HepG2 (cell line): ENCODE results near the gene BIRC6. TPM values are rescaled to one million over a fixed set of nuclear protein-coding genes. Genes with fewer than 3 reads are reported as not detected.

ENCODE experiments used
- BCL6 ChIP-seq: IDR thresholded peaks from 2 replicates; pipeline ENCODE4 v1.6.1; 2016; ENCODE audit warnings: missing genetic modification reagents, missing compliant biosample characterization
- FOXA1 ChIP-seq, 2 experiments: fragments of 450-650 bp in 1 of 2; sonication (generic) in 1 of 2; formaldehyde crosslinking in 1 of 2; IDR thresholded peaks; 2 replicates each; pipeline versions ENCODE4 v1.4.0 to v1.6.1; 2016 to 2020; ENCODE audit warnings: missing genetic modification reagents in 1 of 2
- FOXP1 ChIP-seq, 2 experiments: fragments of 450-650 bp in 1 of 2; IDR thresholded peaks; 2 replicates each; pipeline ENCODE4 v1.6.1; 2017 to 2018; ENCODE audit warnings: antibody characterized with exemption in 1 of 2
- HNRNPK ChIP-seq: fragments of 200-400 bp; formaldehyde crosslinking; IDR thresholded peaks from 2 replicates; pipeline ENCODE4 v1.6.1; 2018; ENCODE audit warnings: low read length, low read depth, moderate library complexity, mild to moderate bottlenecking; ENCODE audit not compliant: poor library complexity, severe bottlenecking
- JUND ChIP-seq: sonication (generic); formaldehyde crosslinking; IDR thresholded peaks from 2 replicates; pipeline ENCODE4 v1.8.0; 2022; ENCODE audit warnings: mild to moderate bottlenecking, missing genetic modification reagents
- NR2F1 ChIP-seq, 2 experiments: fragments of 450-650 bp in 1 of 2; formaldehyde crosslinking in 1 of 2; IDR thresholded peaks; 2 replicates each; pipeline versions ENCODE4 v1.5.0 to v1.6.1; 2016 to 2020; ENCODE audit warnings: mild to moderate bottlenecking in 1 of 2, missing compliant biosample characterization in 1 of 2, missing genetic modification reagents in 1 of 2, moderate library complexity in 1 of 2
- RFX5 ChIP-seq: IDR thresholded peaks from 2 replicates; pipeline ENCODE4 v1.6.1; 2011; ENCODE audit warnings: low read depth, low read length, improper control_type of control experiment
- RFXANK ChIP-seq: IDR thresholded peaks from 2 replicates; pipeline ENCODE4 v1.6.1; 2016
- SALL2 ChIP-seq: sonication (generic); formaldehyde crosslinking; IDR thresholded peaks from 2 replicates; pipeline ENCODE4 v1.8.1; 2023; ENCODE audit warnings: mild to moderate bottlenecking, missing genetic modification reagents, inconsistent platforms
- TOE1 ChIP-seq: sonication (generic); formaldehyde crosslinking; IDR thresholded peaks from 2 replicates; pipeline ENCODE4 v1.4.0; 2020; ENCODE audit warnings: mild to moderate bottlenecking, missing genetic modification reagents
- ZHX1 ChIP-seq: sonication (generic); formaldehyde crosslinking; IDR thresholded peaks from 2 replicates; pipeline ENCODE4 v1.8.1; 2022; ENCODE audit warnings: low read depth, mild to moderate bottlenecking, missing genetic modification reagents
- ZNF839 ChIP-seq: sonication (generic); formaldehyde crosslinking; IDR thresholded peaks from 2 replicates; pipeline ENCODE4 v1.4.0; 2020; ENCODE audit warnings: missing genetic modification reagents, mild to moderate bottlenecking, borderline replicate concordance
- polyA plus RNA-seq, 8 experiments: library from polyadenylated mRNA; depleted of rRNA in 3 of 8; stranded (reverse) in 7 of 8; unstranded in 1 of 8; fragments of >200 nt; fragmentation: Illumina TruSeq in 4 of 8; extraction: Trizol in 4 of 8; gene quantifications; 2 replicates each; pipeline versions ENCODE4 v1.2.1 to v1.2.3, GENCODE V29; 2011 to 2016; ENCODE audit warnings: low read depth in 4 of 8, missing spikeins in 1 of 8, mixed read lengths in 1 of 8; ENCODE audit not compliant: insufficient read depth in 1 of 8
- total RNA-seq, 5 experiments: library from RNA; depleted of rRNA; stranded (reverse); fragments of >200 nt; fragmentation: Illumina TruSeq; extraction: Trizol; gene quantifications; 2 replicates each; pipeline ENCODE4 v1.2.3, GENCODE V29; 2016; ENCODE audit warnings: low read depth in 1 of 5
- TF ChIP-seq, protein P1 (sequence below), 2 experiments: sonication (generic) in 1 of 2; formaldehyde crosslinking in 1 of 2; IDR thresholded peaks; 2 replicates each; pipeline versions ENCODE4 v1.6.1 to v1.9.0; 2014 to 2022; ENCODE audit warnings: antibody characterized with exemption in 1 of 2, borderline replicate concordance in 1 of 2, inconsistent platforms in 1 of 2, low read depth in 1 of 2, missing genetic modification reagents in 1 of 2

The BIRC6 gene
- total and polyA plus RNA-seq, 2 of the 13 experiments (the other 11 are each of a cell fraction or from before 2014, with no cell fraction given), result 65.6 to 120 TPM

DNA sequence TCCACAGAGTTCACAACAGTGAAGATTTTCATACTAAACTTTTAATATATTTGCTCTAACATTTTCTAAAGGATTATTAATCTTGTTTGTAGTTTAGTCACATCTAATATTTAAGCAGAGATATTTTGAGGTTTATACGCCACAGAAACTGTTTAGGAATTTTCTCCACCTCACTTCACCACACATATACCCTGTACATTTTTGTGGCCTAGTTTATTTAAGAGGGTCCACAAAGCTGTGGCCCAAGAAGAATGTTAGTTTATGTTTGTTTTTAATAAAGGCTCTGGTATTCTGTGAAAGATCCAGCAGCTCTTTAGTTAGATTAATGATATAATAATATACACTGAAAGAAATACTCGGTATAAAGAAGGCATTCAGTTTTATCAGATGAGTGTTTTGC lies 138.3 kb downstream of the BIRC6 start (continued):
- TF ChIP-seq JUND, result no peak
- no peak for TF ChIP-seq ZNF839
- no peak for TF ChIP-seq BCL6 (CRISPR knock-in tag)
- no peak for TF ChIP-seq TOE1 (CRISPR knock-in tag)
- no peak for TF ChIP-seq SALL2 (CRISPR knock-in tag)
- TF ChIP-seq, protein P1, sequence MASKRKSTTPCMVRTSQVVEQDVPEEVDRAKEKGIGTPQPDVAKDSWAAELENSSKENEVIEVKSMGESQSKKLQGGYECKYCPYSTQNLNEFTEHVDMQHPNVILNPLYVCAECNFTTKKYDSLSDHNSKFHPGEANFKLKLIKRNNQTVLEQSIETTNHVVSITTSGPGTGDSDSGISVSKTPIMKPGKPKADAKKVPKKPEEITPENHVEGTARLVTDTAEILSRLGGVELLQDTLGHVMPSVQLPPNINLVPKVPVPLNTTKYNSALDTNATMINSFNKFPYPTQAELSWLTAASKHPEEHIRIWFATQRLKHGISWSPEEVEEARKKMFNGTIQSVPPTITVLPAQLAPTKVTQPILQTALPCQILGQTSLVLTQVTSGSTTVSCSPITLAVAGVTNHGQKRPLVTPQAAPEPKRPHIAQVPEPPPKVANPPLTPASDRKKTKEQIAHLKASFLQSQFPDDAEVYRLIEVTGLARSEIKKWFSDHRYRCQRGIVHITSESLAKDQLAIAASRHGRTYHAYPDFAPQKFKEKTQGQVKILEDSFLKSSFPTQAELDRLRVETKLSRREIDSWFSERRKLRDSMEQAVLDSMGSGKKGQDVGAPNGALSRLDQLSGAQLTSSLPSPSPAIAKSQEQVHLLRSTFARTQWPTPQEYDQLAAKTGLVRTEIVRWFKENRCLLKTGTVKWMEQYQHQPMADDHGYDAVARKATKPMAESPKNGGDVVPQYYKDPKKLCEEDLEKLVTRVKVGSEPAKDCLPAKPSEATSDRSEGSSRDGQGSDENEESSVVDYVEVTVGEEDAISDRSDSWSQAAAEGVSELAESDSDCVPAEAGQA (IDR thresholded peaks at IDR 0.05; ENCODE audit: low read depth), result no peak
- TF ChIP-seq, protein P1 (CRISPR knock-in tag; IDR thresholded peaks at IDR 0.05; ENCODE audit: borderline replicate concordance), result no peak
- TF ChIP-seq FOXP1 (IDR thresholded peaks at IDR 0.05), result no peak
- no peak for TF ChIP-seq FOXP1 (CRISPR knock-in tag; IDR thresholded peaks at IDR 0.05)
- no peak for TF ChIP-seq ZHX1 (CRISPR knock-in tag)
- no peak for TF ChIP-seq NR2F1 (CRISPR knock-in tag; IDR thresholded peaks at IDR 0.05)
- no peak for TF ChIP-seq FOXA1 (IDR thresholded peaks at IDR 0.05)
- TF ChIP-seq FOXA1 (CRISPR knock-in tag; IDR thresholded peaks at IDR 0.05), result no peak
- no peak for TF ChIP-seq HNRNPK
- no peak for TF ChIP-seq RFXANK (CRISPR knock-in tag)
- no peak for TF ChIP-seq RFX5
